GM21723 (cell line): ENCODE data around the gene TRIM28.
"Not testable (repeated sequence)": the region's sequence is repeated elsewhere in the genome, so short reads cannot be mapped to it uniquely, and the experiment has no call there.

Experiments used
- ATAC-seq: cut with Tn5 transposase; IDR thresholded peaks from one replicate; pipeline ENCODE4 v1.9.1; 2021; ENCODE audit warnings: mild to moderate bottlenecking, moderate library complexity; ENCODE audit not compliant: unreplicated experiment

The TRIM28 gene

GRCh38 chr19:58543826-58544590, at the start of gene TRIM28:
Gene TRIM28, plus strand, starts transcription at chr19:58544064. Its CDS starts 694 bp downstream, at chr19:58544758.
- peak; percentile 79 for ATAC-seq

GRCh38 chr19:58497634-58498170, 46.2 kb upstream of the TRIM28 start:
- ATAC-seq, result no peak

- peak; percentile 12 for ATAC-seq
Observed at GRCh38 chr19:58498316-58499020, 45.4 kb upstream of the TRIM28 start.

- ATAC-seq, result peak; percentile 88
Observed at GRCh38 chr19:58499021-58499927, 44.6 kb upstream of the TRIM28 start.

- ATAC-seq, result no peak
Observed at GRCh38 chr19:58500242-58500641, 43.6 kb upstream of the TRIM28 start.

- ATAC-seq, result not testable (repeated sequence)
Observed at GRCh38 chr19:58507602-58508223, 36.2 kb upstream of the TRIM28 start.

- ATAC-seq, result no peak
Observed at GRCh38 chr19:58509731-58510083, 34.2 kb upstream of the TRIM28 start.

GRCh38 chr19:58510084-58510862, 33.6 kb upstream of the TRIM28 start:
- no peak for ATAC-seq

GRCh38 chr19:58511353-58512208, 32.3 kb upstream of the TRIM28 start, which contains the start of gene SLC27A5:
Gene SLC27A5, minus strand, starts transcription at chr19:58511992. Its CDS starts 37 bp downstream, at chr19:58511955.
- no peak for ATAC-seq

- ATAC-seq, result no peak
Observed at GRCh38 chr19:58513213-58513693, 30.6 kb upstream of the TRIM28 start.

- peak; percentile 64 for ATAC-seq
Observed at GRCh38 chr19:58513694-58514563, 29.9 kb upstream of the TRIM28 start.

GRCh38 chr19:58514564-58515022, 29.3 kb upstream of the TRIM28 start:
- no peak for ATAC-seq

GRCh38 chr19:58515259-58515658, 28.6 kb upstream of the TRIM28 start:
- no peak for ATAC-seq

GRCh38 chr19:58516246-58516836, 27.5 kb upstream of the TRIM28 start:
- ATAC-seq, result no peak

GRCh38 chr19:58516964-58517833, 26.7 kb upstream of the TRIM28 start:
- ATAC-seq, result no peak
